ENCODE results near the gene CPLX4. TPM values are rescaled to one million over a fixed set of nuclear protein-coding genes. Genes with fewer than 3 reads are reported as not detected.

Gene CPLX4
- total and polyA plus RNA-seq, 2 donors from 2014 or later: not detected

DNA sequence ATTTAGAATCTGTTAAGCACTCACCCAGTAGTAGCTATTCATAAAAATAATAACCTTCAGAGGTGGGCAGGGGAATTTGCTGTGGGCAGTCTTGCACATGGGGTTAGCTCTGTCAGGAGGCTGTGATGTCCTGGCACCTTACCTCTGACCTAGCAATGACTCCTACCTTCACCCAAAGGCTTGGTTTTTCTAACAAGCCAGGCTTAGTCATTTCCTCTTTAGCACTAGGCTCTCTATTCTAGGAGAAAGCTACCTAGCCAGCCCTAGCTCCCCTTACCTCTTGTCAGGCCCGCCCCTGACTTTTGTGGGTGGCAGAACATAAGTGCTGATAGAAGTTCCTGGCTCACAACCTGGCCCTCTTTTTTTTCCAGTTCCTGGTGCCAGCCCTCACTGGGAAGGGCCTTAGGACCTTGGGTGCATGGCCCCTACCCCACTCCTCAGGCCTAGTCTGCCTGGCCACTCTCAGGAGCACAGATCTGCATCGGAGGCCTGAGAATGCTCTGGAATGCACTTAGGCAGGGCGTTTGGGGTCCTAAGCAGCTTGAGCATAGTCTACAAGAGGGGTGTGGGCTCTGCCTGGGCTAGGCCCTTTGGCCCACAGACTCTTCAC lies 17.7 kb downstream of the CPLX4 start:
- Histone ChIP-seq H3K4me1 (ENCODE audit: control insufficient read depth in 2 of 3, insufficient read depth in 2 of 3, low read depth in 1 of 3, low read length in 3 of 3) (no peaks in the 10 kb centered on the region), H3K36me3 (ENCODE audit: control insufficient read depth in 2 of 3, insufficient read depth in 3 of 3, low read length in 3 of 3) (no peaks in the 10 kb centered on the region), H3K9ac (ENCODE audit: low read length in 3 of 3) (no peak overlapping the region), H3K4me3 (ENCODE audit: low read length in 3 of 3) (no peak overlapping the region), H3K27ac (ENCODE audit: low read depth in 2 of 2, low read length in 2 of 2) (no peak overlapping the region), H3K9me3 (ENCODE audit: control insufficient read depth in 2 of 3, insufficient read depth in 1 of 3, low read length in 3 of 3) (no peaks in the 10 kb centered on the region), H3K27me3 (ENCODE audit: control insufficient read depth, insufficient read depth, low read length) (no peaks in the 10 kb centered on the region)
- TF ChIP-seq, protein P1, sequence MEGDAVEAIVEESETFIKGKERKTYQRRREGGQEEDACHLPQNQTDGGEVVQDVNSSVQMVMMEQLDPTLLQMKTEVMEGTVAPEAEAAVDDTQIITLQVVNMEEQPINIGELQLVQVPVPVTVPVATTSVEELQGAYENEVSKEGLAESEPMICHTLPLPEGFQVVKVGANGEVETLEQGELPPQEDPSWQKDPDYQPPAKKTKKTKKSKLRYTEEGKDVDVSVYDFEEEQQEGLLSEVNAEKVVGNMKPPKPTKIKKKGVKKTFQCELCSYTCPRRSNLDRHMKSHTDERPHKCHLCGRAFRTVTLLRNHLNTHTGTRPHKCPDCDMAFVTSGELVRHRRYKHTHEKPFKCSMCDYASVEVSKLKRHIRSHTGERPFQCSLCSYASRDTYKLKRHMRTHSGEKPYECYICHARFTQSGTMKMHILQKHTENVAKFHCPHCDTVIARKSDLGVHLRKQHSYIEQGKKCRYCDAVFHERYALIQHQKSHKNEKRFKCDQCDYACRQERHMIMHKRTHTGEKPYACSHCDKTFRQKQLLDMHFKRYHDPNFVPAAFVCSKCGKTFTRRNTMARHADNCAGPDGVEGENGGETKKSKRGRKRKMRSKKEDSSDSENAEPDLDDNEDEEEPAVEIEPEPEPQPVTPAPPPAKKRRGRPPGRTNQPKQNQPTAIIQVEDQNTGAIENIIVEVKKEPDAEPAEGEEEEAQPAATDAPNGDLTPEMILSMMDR (IDR thresholded peaks at IDR 0.05; ENCODE audit: borderline replicate concordance, extremely low read depth, insufficient read depth): no peak
- DNase-seq: no peak
- intact Hi-C loops (cut with DNase I): no loop called here
- FAIRE-seq: no peak

DNA sequence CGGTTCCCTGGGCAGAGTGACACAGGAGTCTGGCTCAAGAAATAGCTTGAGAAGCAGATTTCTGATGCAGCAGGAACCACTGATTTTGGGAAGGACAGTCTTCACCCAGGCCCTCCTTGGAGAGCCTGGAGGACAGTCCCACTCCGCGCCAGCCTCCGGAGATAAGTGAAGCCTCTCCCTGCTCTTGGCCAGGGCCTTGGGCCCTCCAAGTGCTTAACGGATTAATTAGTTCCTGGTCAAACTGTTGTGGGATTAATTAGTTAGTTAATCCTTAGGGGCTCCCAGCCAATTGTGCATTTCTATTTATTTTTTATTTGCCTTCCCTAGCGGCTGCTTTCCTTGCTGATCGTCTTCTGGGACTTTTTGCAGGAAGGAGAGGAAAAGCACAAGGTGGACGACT lies 19.6 kb downstream of the CPLX4 start:
- Histone ChIP-seq H3K27ac (ENCODE audit: low read depth in 2 of 2, low read length in 2 of 2) (no peak overlapping the region), H3K9ac (ENCODE audit: low read length in 3 of 3) (no peak overlapping the region), H3K36me3 (ENCODE audit: control insufficient read depth in 2 of 3, insufficient read depth in 3 of 3, low read length in 3 of 3) (no peaks in the 10 kb centered on the region), H3K27me3 (ENCODE audit: control insufficient read depth, insufficient read depth, low read length) (no peaks in the 10 kb centered on the region), H3K4me3 (ENCODE audit: low read length in 3 of 3) (no peak overlapping the region), H3K9me3 (ENCODE audit: control insufficient read depth in 2 of 3, insufficient read depth in 1 of 3, low read length in 3 of 3) (no peaks in the 10 kb centered on the region), H3K4me1 (ENCODE audit: control insufficient read depth in 2 of 3, insufficient read depth in 2 of 3, low read depth in 1 of 3, low read length in 3 of 3) (no peaks in the 10 kb centered on the region)
- TF ChIP-seq, protein P1 (IDR thresholded peaks at IDR 0.05; ENCODE audit: borderline replicate concordance, extremely low read depth, insufficient read depth): no peak
- no peak for FAIRE-seq
- intact Hi-C loops (cut with DNase I): no loop called here
- no peak for DNase-seq

DNA sequence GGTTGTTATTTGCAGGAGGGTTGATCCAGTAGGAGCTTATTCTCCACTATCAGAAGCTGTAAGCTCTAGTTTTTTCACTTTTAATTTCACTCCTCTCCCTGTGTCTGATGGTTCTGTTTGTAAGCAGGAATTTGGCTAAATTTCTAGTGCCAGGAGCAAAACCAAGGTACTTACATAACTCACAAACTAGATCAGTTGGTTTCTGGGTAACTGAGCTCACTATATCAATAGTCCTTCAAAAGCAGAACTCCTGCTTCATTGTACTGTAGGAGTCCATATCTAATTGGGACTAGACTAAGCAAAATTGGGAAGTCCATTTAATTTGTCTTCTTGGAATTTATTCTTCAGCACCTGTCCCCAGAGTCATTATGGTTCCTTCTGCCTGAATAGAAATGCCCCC lies 25.1 kb downstream of the CPLX4 start:
- FAIRE-seq: no peak
- TF ChIP-seq, protein P1 (IDR thresholded peaks at IDR 0.05; ENCODE audit: borderline replicate concordance, extremely low read depth, insufficient read depth): no peak

DNA sequence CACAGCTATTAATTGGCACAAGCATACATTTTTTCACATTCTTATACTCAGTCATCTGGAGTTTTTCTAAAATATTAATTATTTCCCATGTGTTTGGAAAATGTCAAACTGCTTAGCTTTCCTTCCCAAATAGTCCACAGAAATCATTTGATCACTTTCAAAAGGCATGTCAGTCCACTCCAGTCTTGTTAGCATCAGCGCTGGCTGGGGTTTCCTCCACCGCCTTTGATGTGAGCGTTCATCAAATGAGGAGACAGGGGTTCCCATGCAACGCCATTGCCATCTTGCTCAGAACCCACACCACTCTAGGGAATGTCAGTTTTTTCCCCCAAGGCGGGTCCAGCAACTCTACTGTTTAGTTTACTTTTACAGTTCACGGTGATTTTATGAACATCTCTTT lies 32.1 kb downstream of the CPLX4 start:
- Histone ChIP-seq H3K9me3 (ENCODE audit: control insufficient read depth in 2 of 3, insufficient read depth in 1 of 3, low read length in 3 of 3) (no peaks in the 10 kb centered on the region), H3K36me3 (ENCODE audit: control insufficient read depth in 2 of 3, insufficient read depth in 3 of 3, low read length in 3 of 3) (no peaks in the 10 kb centered on the region), H3K4me3 (ENCODE audit: low read length in 3 of 3) (no peak overlapping the region), H3K4me1 (ENCODE audit: control insufficient read depth in 2 of 3, insufficient read depth in 2 of 3, low read depth in 1 of 3, low read length in 3 of 3) (no peaks in the 10 kb centered on the region), H3K27me3 (ENCODE audit: control insufficient read depth, insufficient read depth, low read length) (peaks cover 33% of the 10 kb centered on the region), H3K9ac (ENCODE audit: low read length in 3 of 3) (no peak overlapping the region), H3K27ac (ENCODE audit: low read depth in 2 of 2, low read length in 2 of 2) (no peak overlapping the region)
- no peak for FAIRE-seq
- intact Hi-C loops (cut with DNase I): no loop called here
- no peak for DNase-seq
- TF ChIP-seq, protein P1 (IDR thresholded peaks at IDR 0.05; ENCODE audit: borderline replicate concordance, extremely low read depth, insufficient read depth): no peak

More for the DNA sequence above, 25.1 kb downstream of the CPLX4 start:
- intact Hi-C loops (cut with DNase I): no loop called here
- H3K27me3 ChIP-seq (ENCODE audit: control insufficient read depth, insufficient read depth, low read length): no peaks in the 10 kb centered on the region
- H3K4me3 ChIP-seq (ENCODE audit: low read length in 3 of 3): no peak overlapping the region
- no peaks in the 10 kb centered on the region for H3K9me3 ChIP-seq (ENCODE audit: control insufficient read depth in 2 of 3, insufficient read depth in 1 of 3, low read length in 3 of 3)
- H3K36me3 ChIP-seq (ENCODE audit: control insufficient read depth in 2 of 3, insufficient read depth in 3 of 3, low read length in 3 of 3): no peaks in the 10 kb centered on the region
- no peak for DNase-seq
- H3K27ac ChIP-seq (ENCODE audit: low read depth in 2 of 2, low read length in 2 of 2): no peak overlapping the region
- no peaks in the 10 kb centered on the region for H3K4me1 ChIP-seq (ENCODE audit: control insufficient read depth in 2 of 3, insufficient read depth in 2 of 3, low read depth in 1 of 3, low read length in 3 of 3)
- no peak overlapping the region for H3K9ac ChIP-seq (ENCODE audit: low read length in 3 of 3)

All from kidney (tissue), 14 donors.